Heart left ventricle (tissue), 13 donors: Measurements from ENCODE around the gene SIGLEC8.

Experiments used
- CTCF ChIP-seq, 12 donors: fragments of 200-600 bp; sonication (generic) in 4 of 12; IDR thresholded peaks; one replicate each; pipeline versions ENCODE4 v1.5.0 to v1.8.0; 2018 to 2022; ENCODE audit warnings: antibody characterized with exemption in 12 of 12, mild to moderate bottlenecking in 5 of 12
- POLR2A ChIP-seq, 2 donors: fragments of 450-650 bp; IDR thresholded peaks; one replicate each; pipeline ENCODE4 v1.6.1; 2017; ENCODE audit warnings: antibody characterized with exemption in 2 of 2, mild to moderate bottlenecking in 2 of 2, moderate library complexity in 2 of 2
- donor health status: ischemic (EF 13 %, LVEDD 7.1; RV severe dilation, severe dysfunction).
- donor health status: DM: no; HTN: yes; CAD: no.
- donor health status: DM: no; HTN: no; CAD: no.
- donor health status: ischemic (EF 25% LVEDD 6.9; RV normal size, moderate dysfunction).
- donor health status: ischemic (EF 25% LVEDD 5.7; RV mildly dilated, moderate dysfunction).
- donor health status: ischemic (EF 35%, LVEDD 5.7; RV mildly dilated, moderate dysfunction).
- donor health status: nonischemic (EF 11% LVEDD 7.7; RV severe dilation, severe dysfunction).
- donor health status: DM: yes; HTN: yes; CAD: no.
- donor health status: PGD.
- donor health status: ischemic (EF 29% LVEDD 5.4; RV normal size, mild dysfunction).
- donor health status: nonischemic (EF 23%, LVEDD 6.1; RV moderate dilation, normal function).

- TF ChIP-seq CTCF (IDR thresholded peaks at IDR 0.05), result no peak
- TF ChIP-seq POLR2A (IDR thresholded peaks at IDR 0.05), result no peak
These were observed 36.8 kb downstream of the SIGLEC8 start for GRCh38 chr19:51421229-51422052.
